ENCODE data around the gene PHLPP1. TPM values are rescaled to one million over a fixed set of nuclear protein-coding genes. Genes with fewer than 3 reads are reported as not detected.

Gene PHLPP1
- total and polyA plus RNA-seq, 12 donors: 13.8 to 61.6 (median 37.8) TPM

- 65 to 84% (median 81%) methylated on average over 1 of the region's 1 CpG for WGBS, 4 donors
- Histone ChIP-seq H3K9me3 (replicated peaks in 1 of 3) (peaks cover 0 to 4% (median 4%) of the 10 kb centered on the region in 3 donors), H3K36me3 (replicated peaks in 1 of 2) (no peaks in the 10 kb centered on the region), H3K4me3 (no peak overlapping the region), H3K27me3 (no peaks in the 10 kb centered on the region), H3K27ac (no peak overlapping the region), H3K4me1 (replicated peaks in 1 of 2) (peaks cover 6 to 22% of the 10 kb centered on the region in 2 donors)
- TF ChIP-seq POLR2A (IDR thresholded peaks at IDR 0.05) (no peak), CTCF (IDR thresholded peaks at IDR 0.05) (no peak)
- DNase-seq: no peak
- intact Hi-C loops (cut with DNase I): loop anchor here in 1 of 2 donors (10.0 kb wide), 1 partner anchor 69 kb away; no protein-coding TSS in a partner anchor
Observed at GRCh38 chr18:62735387-62735786, 20.0 kb downstream of the PHLPP1 start.

- TF ChIP-seq POLR2A (IDR thresholded peaks at IDR 0.05) (no peak), CTCF (IDR thresholded peaks at IDR 0.05) (no peak)
- Histone ChIP-seq H3K27ac (no peak overlapping the region), H3K4me3 (no peak overlapping the region), H3K4me1 (replicated peaks in 1 of 2) (peaks cover 7 to 23% of the 10 kb centered on the region in 2 donors), H3K36me3 (replicated peaks in 1 of 2) (no peaks in the 10 kb centered on the region), H3K9me3 (replicated peaks in 1 of 3) (peaks cover 0 to 4% (median 4%) of the 10 kb centered on the region in 3 donors), H3K27me3 (no peaks in the 10 kb centered on the region)
- DNase-seq: no peak
- 97 to 100% (median 97%) methylated on average over 4 of the region's 4 CpGs for WGBS, 4 donors
- intact Hi-C loops (cut with DNase I): loop anchor here in 1 of 2 donors (10.0 kb wide), 1 partner anchor 69 kb away; no protein-coding TSS in a partner anchor
Observed at GRCh38 chr18:62736077-62736855, 20.9 kb downstream of the PHLPP1 start.

DNA sequence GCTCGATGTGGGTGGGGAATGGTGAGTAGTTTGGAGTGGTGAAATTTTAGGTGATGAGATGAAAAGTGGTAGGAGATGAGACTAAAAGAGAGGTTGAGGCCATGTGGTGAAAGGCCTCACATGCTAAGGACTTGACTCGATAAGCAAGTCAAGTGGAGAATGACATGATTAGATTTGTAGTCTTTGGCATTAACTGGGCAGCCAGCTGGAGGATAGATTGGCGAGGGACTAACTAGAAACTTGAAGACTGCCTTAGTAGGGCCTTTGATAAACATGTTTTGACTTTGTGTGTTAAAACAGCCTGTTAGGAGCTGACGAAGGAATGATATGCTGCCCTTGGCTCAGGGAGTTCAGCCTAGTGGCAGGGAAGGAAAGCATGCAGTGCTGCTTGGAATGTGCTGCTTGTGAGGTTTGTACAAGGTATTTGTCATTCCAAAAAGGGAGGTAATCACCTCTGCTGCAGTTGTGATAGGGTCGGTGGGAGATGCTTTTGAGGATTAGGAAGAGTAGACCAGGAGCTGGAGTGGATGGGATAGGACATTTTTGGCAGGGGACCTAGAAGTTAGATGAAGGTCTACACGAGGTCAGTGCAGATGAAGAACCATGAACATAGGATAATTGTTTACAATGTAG is 22.0 kb downstream of the PHLPP1 start:
- DNase-seq: no peak
- Histone ChIP-seq H3K9me3 (replicated peaks in 1 of 3) (peaks cover 0 to 3% (median 0%) of the 10 kb centered on the region in 3 donors), H3K4me1 (replicated peaks in 1 of 2) (peaks cover 7 to 33% of the 10 kb centered on the region in 2 donors), H3K27ac (peak overlapping the region in 1 of 5 donors; percentile 14), H3K36me3 (replicated peaks in 1 of 2) (no peaks in the 10 kb centered on the region), H3K27me3 (no peaks in the 10 kb centered on the region), H3K4me3 (no peak overlapping the region)
- intact Hi-C loops (cut with DNase I): loop anchor here in 1 of 2 donors (10.0 kb wide), 1 partner anchor 67 kb away; no protein-coding TSS in a partner anchor
- WGBS, 4 donors: 81 to 90% (median 84%) methylated on average over 6 of the region's 6 CpGs
- TF ChIP-seq CTCF (IDR thresholded peaks at IDR 0.05): no peak
- no peak for TF ChIP-seq POLR2A (IDR thresholded peaks at IDR 0.05)

DNA sequence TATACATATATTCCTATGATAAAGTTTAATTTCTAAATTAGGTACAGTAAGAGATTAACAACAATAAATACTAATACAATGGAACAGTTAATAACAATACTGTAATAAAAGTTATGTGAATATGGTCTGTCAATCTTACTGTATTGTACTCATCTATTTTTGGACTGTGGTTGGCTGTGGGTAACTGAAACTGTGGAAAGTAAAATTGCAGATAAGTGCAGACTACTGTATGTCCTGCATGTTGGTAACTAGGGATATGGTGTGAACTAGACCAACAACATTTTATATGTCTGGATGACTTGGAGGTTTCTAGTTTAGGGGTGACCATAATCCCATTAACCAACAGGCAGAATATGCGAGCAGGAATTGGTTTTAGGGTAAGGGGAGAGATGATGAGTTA is 23.3 kb downstream of the PHLPP1 start:
- Histone ChIP-seq H3K9me3 (replicated peaks in 1 of 3) (no peaks in the 10 kb centered on the region), H3K27me3 (no peaks in the 10 kb centered on the region), H3K4me3 (no peak overlapping the region), H3K4me1 (replicated peaks in 1 of 2) (peaks cover 7 to 43% of the 10 kb centered on the region in 2 donors), H3K27ac (no peak overlapping the region), H3K36me3 (replicated peaks in 1 of 2) (no peaks in the 10 kb centered on the region)
- TF ChIP-seq POLR2A (IDR thresholded peaks at IDR 0.05): no peak
- no peak for TF ChIP-seq CTCF (IDR thresholded peaks at IDR 0.05)
- no peak for DNase-seq
- WGBS, 4 donors: 96 to 100% (median 98%) methylated on average over 1 of the region's 1 CpG
- intact Hi-C loops (cut with DNase I): loop anchor here in 1 of 2 donors (10.0 kb wide), 1 partner anchor 66 kb away; no protein-coding TSS in a partner anchor
